ENCODE measurements around the gene GAS7. TPM values are rescaled to one million over a fixed set of nuclear protein-coding genes. Genes with fewer than 3 reads are reported as not detected.

GAS7 gene
- total RNA-seq, 1 experiment from 2014 or later: 6.0 TPM

- Mint-ChIP-seq H3K9me3 (peaks cover 0 to 2% of the 10 kb centered on the region in 2 experiments; a peak in 2 of 5 replicates), H3K27ac (no peak overlapping the region), H3K4me1 (peaks cover 14 to 30% of the 10 kb centered on the region in 2 experiments), H3K27me3 (ENCODE audit: low read depth) (peaks cover 10% of the 10 kb centered on the region), H3K4me3 (no peak overlapping the region), H3K36me3 (ENCODE audit: insufficient read depth in 1 of 3, low read depth in 3 of 3) (no peaks in the 10 kb centered on the region; a peak in 1 of 7 replicates)
- H4K91ac ChIP-seq (ENCODE audit: insufficient read length, low read depth, low read length): no peak overlapping the region
- H3K4me1 ChIP-seq (ENCODE audit: insufficient read depth, low read length): no peaks in the 10 kb centered on the region; the same call in 1 of the 2 replicates
- H3K79me2 ChIP-seq (ENCODE audit: insufficient read depth, low read length): no peaks in the 10 kb centered on the region
- H3K27ac ChIP-seq (ENCODE audit: insufficient read length, low read depth, low read length): no peak overlapping the region
- H3K14ac ChIP-seq (ENCODE audit: insufficient read depth, low read length): no peak overlapping the region; the same call in 1 of the 2 replicates
- H2AFZ ChIP-seq (ENCODE audit: low read length): no peak overlapping the region
- no peak overlapping the region for H2BK120ac ChIP-seq (ENCODE audit: low read depth, low read length, poor library complexity, severe bottlenecking)
- H3K23me2 ChIP-seq (ENCODE audit: insufficient read length, low read depth, low read length, poor library complexity, severe bottlenecking): no peaks in the 10 kb centered on the region
- no peak overlapping the region for H2AK5ac ChIP-seq (ENCODE audit: insufficient read length, low read length)
- no peak for TF ChIP-seq CTCF (conservative IDR thresholded peaks at IDR 0.05)
- H4K20me1 ChIP-seq (ENCODE audit: control insufficient read depth, insufficient read depth, insufficient read length): no peaks in the 10 kb centered on the region
- DNase-seq: no peak
- H3K9ac ChIP-seq (ENCODE audit: extremely low read depth, insufficient read length, low read length): no peak overlapping the region
- H2BK5ac ChIP-seq (ENCODE audit: insufficient read length, low read length): no peak overlapping the region
- no peak overlapping the region for H4K5ac ChIP-seq (ENCODE audit: insufficient read length, low read depth, low read length)
- no peaks in the 10 kb centered on the region for H3K27me3 ChIP-seq (ENCODE audit: insufficient read depth, low read length)
- no peak overlapping the region for H3T11ph ChIP-seq (ENCODE audit: low read length)
- no peak overlapping the region for H3K4me2 ChIP-seq (ENCODE audit: insufficient read depth, insufficient read length, low read length)
- no peak overlapping the region for H4K8ac ChIP-seq (replicated peaks; ENCODE audit: insufficient read length, low read depth, low read length)
- H2BK12ac ChIP-seq (ENCODE audit: insufficient read length, low read depth, low read length): no peak overlapping the region
- no peaks in the 10 kb centered on the region for H3K79me1 ChIP-seq (ENCODE audit: insufficient read depth, low read depth, low read length, poor library complexity, severe bottlenecking)
- WGBS (ENCODE audit: extremely low coverage, insufficient read length, low lambda C conversion rate): no CpG with 5 or more reads among the region's 7 CpGs
- H3K56ac ChIP-seq (ENCODE audit: insufficient read length, low read depth, low read length): no peak overlapping the region
- H3K9me3 ChIP-seq (ENCODE audit: control insufficient read depth, low read depth, low read length): no peaks in the 10 kb centered on the region
- H3K18ac ChIP-seq (ENCODE audit: insufficient read length, low read depth, low read length): no peak overlapping the region
- H2BK20ac ChIP-seq (ENCODE audit: low read depth, low read length, poor library complexity, severe bottlenecking): no peak overlapping the region
- no peak overlapping the region for H3K4ac ChIP-seq (ENCODE audit: low read depth, low read length)
- H3K23ac ChIP-seq (ENCODE audit: insufficient read length, low read depth, low read length): no peak overlapping the region
- no peak overlapping the region for H2BK15ac ChIP-seq (ENCODE audit: low read depth, low read length)
These were observed 289.8 kb downstream of the GAS7 start for GRCh38 chr17:9908649-9909042.
